Measurements from ENCODE around the gene TCF7L1. TPM values are rescaled to one million over a fixed set of nuclear protein-coding genes. Genes with fewer than 3 reads are reported as not detected.

TCF7L1 gene
- total RNA-seq, 4 donors from 2014 or later: 0.55 to 3.0 (median 1.8) TPM

DNA sequence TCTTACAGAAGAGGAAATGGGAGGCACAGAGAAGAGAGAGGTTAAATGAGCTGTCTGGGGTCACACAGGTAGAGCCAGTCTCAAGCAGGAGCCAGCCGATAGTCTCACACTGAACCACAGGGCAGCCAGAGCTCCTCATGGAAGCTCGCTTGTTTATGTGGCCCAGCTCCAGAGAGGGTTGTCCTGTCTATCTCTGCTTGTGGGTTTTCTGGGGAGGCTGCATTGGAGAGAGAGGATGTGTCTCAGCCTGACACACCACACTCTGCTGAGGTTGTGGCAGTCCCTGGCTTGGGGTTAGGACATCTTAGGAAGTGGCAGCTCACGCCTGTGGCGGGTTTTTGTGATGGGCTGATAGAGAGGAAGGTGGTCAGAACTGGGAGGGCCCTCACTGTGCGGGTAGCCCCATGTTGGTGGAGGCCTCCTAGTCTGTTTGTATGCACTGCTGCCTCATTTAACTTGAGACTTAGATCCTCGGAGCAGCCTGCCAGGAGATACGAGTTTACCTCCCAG, 52.3 kb downstream of the TCF7L1 start:
- Histone ChIP-seq H3K4me3 (no peak overlapping the region), H3K27ac (no peak overlapping the region), H3K27me3 (no peaks in the 10 kb centered on the region), H3K36me3 (no peaks in the 10 kb centered on the region), H3K9me3 (no peaks in the 10 kb centered on the region), H3K4me1 (peaks cover 22% of the 10 kb centered on the region)
- WGBS: 87% methylated on average over 7 of the region's 7 CpGs
- TF ChIP-seq POLR2A (IDR thresholded peaks at IDR 0.05) (no peak), EP300 (IDR thresholded peaks at IDR 0.05) (no peak), POLR2AphosphoS5 (IDR thresholded peaks at IDR 0.05) (no peak)
- TF ChIP-seq, protein P1, sequence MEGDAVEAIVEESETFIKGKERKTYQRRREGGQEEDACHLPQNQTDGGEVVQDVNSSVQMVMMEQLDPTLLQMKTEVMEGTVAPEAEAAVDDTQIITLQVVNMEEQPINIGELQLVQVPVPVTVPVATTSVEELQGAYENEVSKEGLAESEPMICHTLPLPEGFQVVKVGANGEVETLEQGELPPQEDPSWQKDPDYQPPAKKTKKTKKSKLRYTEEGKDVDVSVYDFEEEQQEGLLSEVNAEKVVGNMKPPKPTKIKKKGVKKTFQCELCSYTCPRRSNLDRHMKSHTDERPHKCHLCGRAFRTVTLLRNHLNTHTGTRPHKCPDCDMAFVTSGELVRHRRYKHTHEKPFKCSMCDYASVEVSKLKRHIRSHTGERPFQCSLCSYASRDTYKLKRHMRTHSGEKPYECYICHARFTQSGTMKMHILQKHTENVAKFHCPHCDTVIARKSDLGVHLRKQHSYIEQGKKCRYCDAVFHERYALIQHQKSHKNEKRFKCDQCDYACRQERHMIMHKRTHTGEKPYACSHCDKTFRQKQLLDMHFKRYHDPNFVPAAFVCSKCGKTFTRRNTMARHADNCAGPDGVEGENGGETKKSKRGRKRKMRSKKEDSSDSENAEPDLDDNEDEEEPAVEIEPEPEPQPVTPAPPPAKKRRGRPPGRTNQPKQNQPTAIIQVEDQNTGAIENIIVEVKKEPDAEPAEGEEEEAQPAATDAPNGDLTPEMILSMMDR (IDR thresholded peaks at IDR 0.05): no peak
- peak in 1 of 2 donors; percentile 39 for DNase-seq (ENCODE audit: low spot score in 2 of 2)

DNA sequence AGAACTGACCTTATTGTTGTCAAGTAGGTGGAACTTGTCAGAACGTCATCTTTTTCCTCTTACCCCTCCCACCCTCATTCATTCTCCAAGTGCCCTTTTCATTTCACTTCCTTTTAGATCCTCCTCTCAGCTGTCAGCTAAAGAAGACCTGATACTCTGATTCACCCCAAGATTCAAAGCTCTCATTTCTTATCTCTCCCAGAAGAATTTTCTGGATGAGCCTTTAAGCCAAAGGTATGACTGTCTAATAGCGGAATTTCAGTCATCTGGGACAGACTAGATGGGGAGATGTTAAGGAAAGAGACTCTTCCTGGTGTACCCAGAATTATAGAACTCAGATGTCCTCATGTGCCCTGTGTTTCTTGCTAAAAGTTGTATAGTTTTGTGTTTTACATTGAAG, 53.9 kb downstream of the TCF7L1 start:
- no peaks in the 10 kb centered on the region for H3K9me3 ChIP-seq
- no peak for TF ChIP-seq EP300 (IDR thresholded peaks at IDR 0.05)
- no peak for TF ChIP-seq POLR2A (IDR thresholded peaks at IDR 0.05)
- TF ChIP-seq POLR2AphosphoS5 (IDR thresholded peaks at IDR 0.05): no peak
- TF ChIP-seq, protein P1 (IDR thresholded peaks at IDR 0.05): no peak
- H3K4me1 ChIP-seq: peaks cover 7% of the 10 kb centered on the region
- no peak overlapping the region for H3K4me3 ChIP-seq
- no peaks in the 10 kb centered on the region for H3K27me3 ChIP-seq
- WGBS: 68% methylated on average over 2 of the region's 2 CpGs
- DNase-seq (ENCODE audit: low spot score in 2 of 2): no peak
- H3K36me3 ChIP-seq: no peaks in the 10 kb centered on the region
- no peak overlapping the region for H3K27ac ChIP-seq

DNA sequence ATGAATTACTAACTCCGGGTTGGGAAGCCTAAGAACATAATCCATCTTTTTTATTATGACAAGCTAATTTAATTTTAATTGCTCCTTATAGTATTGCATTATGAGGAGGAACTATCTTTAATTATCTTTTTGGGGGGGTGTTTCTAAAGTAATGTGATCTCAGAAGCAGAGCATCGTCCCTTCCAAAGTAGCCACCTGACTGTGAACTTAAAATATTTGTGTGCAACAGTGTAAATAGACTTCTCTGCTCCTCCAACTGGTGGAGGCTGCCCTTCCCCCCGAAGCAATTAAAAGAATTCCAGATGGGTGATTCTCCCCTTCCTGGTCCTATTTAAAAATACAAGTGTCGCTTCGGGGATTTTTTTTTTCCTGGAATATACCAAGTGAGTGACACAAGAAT, 55.7 kb downstream of the TCF7L1 start:
- no peak overlapping the region for H3K27ac ChIP-seq
- H3K4me1 ChIP-seq: peaks cover 6% of the 10 kb centered on the region
- no peak overlapping the region for H3K4me3 ChIP-seq
- H3K9me3 ChIP-seq: no peaks in the 10 kb centered on the region
- TF ChIP-seq POLR2AphosphoS5 (IDR thresholded peaks at IDR 0.05): no peak
- H3K36me3 ChIP-seq: no peaks in the 10 kb centered on the region
- 25% methylated on average over 5 of the region's 5 CpGs for WGBS
- no peaks in the 10 kb centered on the region for H3K27me3 ChIP-seq
- peak in 1 of 2 donors; percentile 6 for DNase-seq (ENCODE audit: low spot score in 2 of 2)

DNA sequence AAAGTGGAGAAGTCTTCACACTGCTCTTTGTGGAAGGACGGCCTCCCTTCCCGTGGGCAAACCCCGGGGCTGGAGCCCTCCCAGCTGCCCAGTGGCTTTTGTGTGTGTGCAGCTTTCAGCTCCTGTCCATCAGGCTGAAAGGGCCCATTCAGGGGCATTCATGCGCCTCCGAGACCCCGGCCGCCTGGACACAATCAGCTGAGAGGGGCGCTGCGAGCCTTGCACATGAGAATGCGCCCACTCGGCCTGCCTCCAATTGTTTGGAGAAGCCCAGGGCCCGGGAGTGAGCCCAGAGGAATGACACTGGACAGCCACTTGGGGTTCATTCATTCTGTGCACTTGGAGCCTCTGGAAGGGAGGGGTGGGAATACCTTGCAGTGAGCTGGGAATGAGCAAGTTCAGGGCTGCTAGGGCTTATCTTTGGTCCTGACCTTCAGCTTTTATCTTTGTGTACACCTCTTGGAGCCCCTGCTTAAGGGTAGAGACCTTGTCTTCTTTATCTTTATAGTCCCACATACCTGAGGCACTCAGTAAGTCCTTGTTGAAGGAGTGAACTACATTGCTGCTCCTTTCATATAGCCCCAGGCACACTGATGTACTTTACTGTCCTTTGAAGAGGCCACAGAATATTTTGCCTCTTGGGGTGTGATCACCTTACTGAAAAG, 56.5 kb downstream of the TCF7L1 start:
- Histone ChIP-seq H3K36me3 (no peaks in the 10 kb centered on the region), H3K9me3 (no peaks in the 10 kb centered on the region), H3K27me3 (no peaks in the 10 kb centered on the region), H3K4me1 (peaks cover 6% of the 10 kb centered on the region), H3K4me3 (no peak overlapping the region), H3K27ac (no peak overlapping the region)
- peak in 1 of 2 donors; percentile 50 for DNase-seq (ENCODE audit: low spot score in 2 of 2)
- WGBS: 81% methylated on average over 12 of the region's 12 CpGs
- TF ChIP-seq EP300 (IDR thresholded peaks at IDR 0.05): no peak
- TF ChIP-seq, protein P1 (IDR thresholded peaks at IDR 0.05): no peak
- no peak for TF ChIP-seq POLR2AphosphoS5 (IDR thresholded peaks at IDR 0.05)
- TF ChIP-seq POLR2A (IDR thresholded peaks at IDR 0.05): no peak

DNA sequence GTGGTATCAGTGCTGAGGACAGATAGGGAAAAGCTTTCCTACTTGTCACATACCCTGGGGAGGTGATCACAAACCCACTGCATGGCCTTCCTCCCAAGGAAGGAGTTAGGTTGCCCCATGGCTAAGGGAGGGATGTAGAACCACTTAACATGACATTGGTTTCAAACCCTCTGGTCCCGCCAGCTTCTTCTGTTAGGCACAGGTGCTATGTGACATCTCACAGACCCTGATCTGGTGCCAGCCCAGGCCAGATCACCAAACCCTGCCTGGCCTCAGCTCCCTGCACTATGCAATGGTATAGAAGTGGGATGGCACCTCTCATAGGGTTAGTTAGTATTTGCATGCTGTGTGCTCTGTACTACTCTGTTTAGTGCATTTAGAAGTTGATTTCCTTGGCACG, 58.0 kb downstream of the TCF7L1 start:
- peak in 1 of 2 donors; percentile 35 for DNase-seq (ENCODE audit: low spot score in 2 of 2)
- peaks cover 6% of the 10 kb centered on the region for H3K4me1 ChIP-seq
- WGBS: 89% methylated on average over 1 of the region's 2 CpGs

More for the DNA sequence above, 58.0 kb downstream of the TCF7L1 start:
- Histone ChIP-seq H3K36me3 (no peaks in the 10 kb centered on the region), H3K9me3 (no peaks in the 10 kb centered on the region), H3K4me3 (no peak overlapping the region), H3K27me3 (no peaks in the 10 kb centered on the region), H3K27ac (no peak overlapping the region)
- no peak for TF ChIP-seq POLR2AphosphoS5 (IDR thresholded peaks at IDR 0.05)
- TF ChIP-seq POLR2A (IDR thresholded peaks at IDR 0.05): no peak
- TF ChIP-seq EP300 (IDR thresholded peaks at IDR 0.05): no peak
- TF ChIP-seq, protein P1 (IDR thresholded peaks at IDR 0.05): no peak

Data from suprapubic skin (tissue), 4 donors.